ENCODE measurements around the gene IP6K2.

GRCh38 chr3:48652923-48653715 lies 63.9 kb downstream of the IP6K2 start:
- no peak for TF ChIP-seq REST (IDR thresholded peaks at IDR 0.05; ENCODE audit: unreplicated experiment)
- no peak for TF ChIP-seq CTCF (conservative IDR thresholded peaks at IDR 0.05; ENCODE audit: low read depth in 2 of 2)
- no peak for TF ChIP-seq EZH2 (IDR thresholded peaks at IDR 0.05; ENCODE audit: low read depth, unreplicated experiment)
- TF ChIP-seq POLR2AphosphoS5 (IDR thresholded peaks at IDR 0.05; ENCODE audit: low read depth), result no peak
- no peak for TF ChIP-seq EZH2phosphoT487 (IDR thresholded peaks at IDR 0.05; ENCODE audit: unreplicated experiment)
- no peak for TF ChIP-seq CREB1 (CRISPR knock-in tag; IDR thresholded peaks at IDR 0.05; ENCODE audit: low read depth)
- no peak for TF ChIP-seq ZNF114 (CRISPR knock-in tag; IDR thresholded peaks at IDR 0.05)
- no peak for TF ChIP-seq JUNB (IDR thresholded peaks at IDR 0.05; ENCODE audit: unreplicated experiment)

Measured in GM23338 (cell line).